AG09309 (cell line): ENCODE measurements around the gene PARVA.
A peak's percentile ranks its signal among the peaks of the same experiment; 100 is the strongest.

Experiments
- DNase-seq: peaks from one replicate; pipeline ENCODE4 v3.0.0-alpha.2; 2010; ENCODE audit warnings: low read depth
- H3K4me3 ChIP-seq: 2 replicates; pipeline ENCODE4 v1.5.1; 2011; ENCODE audit warnings: mild to moderate bottlenecking, low read depth, low read length, moderate library complexity; ENCODE audit not compliant: control insufficient read depth
- TF ChIP-seq, protein P1 (sequence below): IDR thresholded peaks from 2 replicates; pipeline ENCODE4 v1.5.1; 2011; ENCODE audit warnings: mild to moderate bottlenecking, low read depth, low read length, inconsistent platforms; ENCODE audit not compliant: insufficient read depth, control insufficient read depth; ENCODE audit errors: missing control alignments

PARVA gene

DNA sequence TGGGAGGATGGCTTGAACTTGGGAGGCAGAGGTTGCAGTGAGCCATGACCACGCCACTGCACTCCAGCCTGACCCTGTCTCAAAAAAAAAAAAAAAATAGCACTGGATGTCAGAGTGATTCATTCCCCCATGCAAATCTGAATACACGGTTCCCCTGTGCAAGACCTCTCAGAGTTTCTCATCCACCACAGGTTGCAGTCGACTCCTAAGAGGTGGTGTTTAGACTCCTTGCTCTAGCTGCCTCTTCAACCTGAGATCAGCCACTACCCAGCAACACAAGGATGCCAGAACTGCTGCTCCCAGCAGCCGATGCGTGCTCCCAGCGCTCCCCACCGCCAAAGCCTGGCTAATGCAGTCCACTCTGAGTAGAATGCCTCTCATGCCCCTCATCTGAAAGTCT lies 97.5 kb downstream of the PARVA start:
- TF ChIP-seq, protein P1, sequence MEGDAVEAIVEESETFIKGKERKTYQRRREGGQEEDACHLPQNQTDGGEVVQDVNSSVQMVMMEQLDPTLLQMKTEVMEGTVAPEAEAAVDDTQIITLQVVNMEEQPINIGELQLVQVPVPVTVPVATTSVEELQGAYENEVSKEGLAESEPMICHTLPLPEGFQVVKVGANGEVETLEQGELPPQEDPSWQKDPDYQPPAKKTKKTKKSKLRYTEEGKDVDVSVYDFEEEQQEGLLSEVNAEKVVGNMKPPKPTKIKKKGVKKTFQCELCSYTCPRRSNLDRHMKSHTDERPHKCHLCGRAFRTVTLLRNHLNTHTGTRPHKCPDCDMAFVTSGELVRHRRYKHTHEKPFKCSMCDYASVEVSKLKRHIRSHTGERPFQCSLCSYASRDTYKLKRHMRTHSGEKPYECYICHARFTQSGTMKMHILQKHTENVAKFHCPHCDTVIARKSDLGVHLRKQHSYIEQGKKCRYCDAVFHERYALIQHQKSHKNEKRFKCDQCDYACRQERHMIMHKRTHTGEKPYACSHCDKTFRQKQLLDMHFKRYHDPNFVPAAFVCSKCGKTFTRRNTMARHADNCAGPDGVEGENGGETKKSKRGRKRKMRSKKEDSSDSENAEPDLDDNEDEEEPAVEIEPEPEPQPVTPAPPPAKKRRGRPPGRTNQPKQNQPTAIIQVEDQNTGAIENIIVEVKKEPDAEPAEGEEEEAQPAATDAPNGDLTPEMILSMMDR: no peak
- DNase-seq: no peak
- H3K4me3 ChIP-seq: no peak overlapping the region

DNA sequence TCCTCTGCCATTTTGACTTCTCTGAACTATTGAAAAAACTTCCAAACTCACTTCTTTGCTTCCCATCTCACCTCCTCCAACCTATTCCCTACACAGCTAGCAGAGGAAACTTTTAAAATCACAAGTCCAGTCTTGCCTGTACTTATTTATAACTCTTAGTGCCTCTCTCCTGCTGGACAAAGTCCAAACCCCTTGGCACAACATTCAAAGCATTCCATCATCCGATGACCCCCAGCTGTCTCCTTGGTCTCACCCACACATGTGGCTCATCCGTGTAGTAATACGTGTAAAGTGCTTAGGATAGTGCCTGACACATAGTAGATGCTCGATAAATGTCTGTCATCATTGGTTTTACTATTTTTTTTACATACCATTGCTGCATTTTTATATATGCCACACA lies 101.4 kb downstream of the PARVA start:
- TF ChIP-seq, protein P1: no peak

DNA sequence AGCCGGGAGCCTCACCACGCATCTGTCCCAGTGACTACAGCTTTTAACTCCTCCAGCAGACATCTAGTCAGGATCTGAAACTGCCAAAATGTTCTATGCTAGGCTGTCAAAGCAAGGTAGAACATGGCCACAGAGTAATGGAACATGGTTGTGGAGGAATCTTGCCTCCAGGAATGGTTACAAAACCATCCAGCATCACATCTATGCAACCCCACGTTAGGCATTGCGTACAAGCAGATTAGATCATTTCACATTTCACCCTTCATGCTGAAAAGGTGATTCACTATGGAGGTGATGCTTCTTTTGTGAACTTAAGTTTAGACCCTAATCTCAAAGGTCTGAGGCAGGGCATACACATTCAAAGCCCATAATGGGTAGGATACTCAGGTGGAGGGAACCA lies 103.0 kb downstream of the PARVA start:
- TF ChIP-seq, protein P1: no peak
- H3K4me3 ChIP-seq: no peak overlapping the region
- DNase-seq: no peak

More for the DNA sequence above, 101.4 kb downstream of the PARVA start:
- peak; percentile 47 for DNase-seq
- no peak overlapping the region for H3K4me3 ChIP-seq

DNA sequence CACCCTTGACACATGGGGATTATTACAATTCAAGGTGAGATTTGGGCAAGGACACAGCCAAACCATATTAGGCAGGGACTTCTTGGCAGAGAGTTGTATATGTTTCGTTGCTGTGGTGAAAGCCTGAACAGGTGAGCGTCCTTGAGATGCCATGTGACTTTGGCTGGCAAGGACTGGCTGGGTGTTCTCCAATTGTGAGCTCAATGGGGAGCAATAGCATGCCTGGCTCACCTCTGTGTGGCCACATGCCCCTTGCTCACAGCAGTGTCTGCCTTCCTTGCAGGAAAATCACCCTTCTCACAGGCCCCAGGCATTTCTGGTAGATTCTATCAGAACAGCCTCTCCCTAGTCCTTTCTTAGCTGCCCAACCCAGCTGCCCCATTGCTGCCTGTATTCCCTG lies 105.5 kb downstream of the PARVA start:
- no peak overlapping the region for H3K4me3 ChIP-seq
- DNase-seq: no peak
- TF ChIP-seq, protein P1: no peak

DNA sequence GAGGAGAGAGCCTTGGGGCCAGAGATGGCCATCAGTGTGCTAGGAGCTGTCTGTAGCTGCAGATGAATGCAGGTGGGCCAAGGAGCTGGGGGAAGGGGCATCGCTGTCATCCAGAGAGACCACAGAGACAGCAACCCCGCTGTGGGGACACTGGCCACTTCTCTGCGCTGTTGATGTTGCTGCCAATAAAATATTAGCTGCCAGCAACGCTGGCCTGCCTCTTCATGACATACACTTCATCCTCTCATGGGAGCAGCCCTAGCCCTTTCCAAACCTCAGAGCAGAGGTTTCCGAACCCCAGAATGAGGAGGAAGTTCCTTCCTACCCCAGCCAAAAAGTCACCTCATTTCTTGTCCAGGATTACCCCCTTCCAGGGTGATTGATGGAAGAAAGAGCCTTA lies 106.2 kb downstream of the PARVA start:
- no peak overlapping the region for H3K4me3 ChIP-seq
- TF ChIP-seq, protein P1: no peak
- DNase-seq: no peak

DNA sequence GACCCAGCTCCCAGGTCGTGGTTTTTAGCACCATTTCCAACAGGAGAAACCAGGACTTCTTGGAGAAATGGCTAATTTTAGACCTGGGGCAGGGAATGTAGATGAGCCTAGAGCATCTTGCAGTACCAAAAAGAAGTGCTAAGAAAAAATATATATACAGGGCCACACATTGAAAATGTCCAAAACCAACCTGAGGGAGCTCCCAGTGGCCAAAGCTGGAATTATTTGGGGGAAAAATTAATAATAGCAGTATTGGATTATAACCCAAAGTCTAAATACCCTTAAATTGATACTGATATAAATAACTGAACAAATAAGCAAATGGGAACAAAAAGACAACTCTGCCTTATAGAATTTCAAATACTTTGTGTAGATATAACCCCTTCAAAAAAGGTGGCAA lies 108.0 kb downstream of the PARVA start:
- TF ChIP-seq, protein P1: peak; percentile 48
- no peak overlapping the region for H3K4me3 ChIP-seq
- no peak for DNase-seq

DNA sequence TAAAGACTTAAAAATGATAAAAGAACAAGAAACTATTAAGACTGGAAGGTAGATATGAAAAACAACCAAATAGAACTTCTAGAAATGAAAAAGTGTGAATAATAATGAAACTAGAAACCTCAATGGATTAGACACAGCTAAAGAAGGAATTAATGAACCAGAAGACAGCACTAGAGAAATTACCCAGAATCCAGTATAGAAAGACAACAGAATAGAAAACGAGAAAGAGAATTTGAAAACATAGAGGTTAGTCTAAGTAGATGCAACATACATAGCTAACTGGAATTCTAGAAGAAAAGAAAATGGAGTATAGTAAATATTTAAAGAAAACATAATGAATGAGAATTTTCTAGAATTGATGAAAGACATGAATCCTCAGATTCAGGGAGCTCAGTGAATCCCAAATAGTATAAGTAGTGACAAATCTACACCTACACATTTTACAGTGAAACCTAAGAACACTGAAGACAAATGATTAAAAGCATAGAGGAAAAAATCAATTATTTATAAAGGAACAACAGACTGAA lies 111.9 kb downstream of the PARVA start:
- DNase-seq: no peak
- no peak overlapping the region for H3K4me3 ChIP-seq
- TF ChIP-seq, protein P1: no peak
